Hematopoietic multipotent progenitor cell treated with erythropoietin and hydrocortisone succinate and interleukin-3 and kit ligand, for 15 days (in vitro differentiated cells): ENCODE results near the gene NR5A1.

Experiments
- DNase-seq: peaks from one replicate; pipeline ENCODE4 v3.0.0-alpha.2; 2015; ENCODE audit warnings: low spot score

The NR5A1 gene

DNA sequence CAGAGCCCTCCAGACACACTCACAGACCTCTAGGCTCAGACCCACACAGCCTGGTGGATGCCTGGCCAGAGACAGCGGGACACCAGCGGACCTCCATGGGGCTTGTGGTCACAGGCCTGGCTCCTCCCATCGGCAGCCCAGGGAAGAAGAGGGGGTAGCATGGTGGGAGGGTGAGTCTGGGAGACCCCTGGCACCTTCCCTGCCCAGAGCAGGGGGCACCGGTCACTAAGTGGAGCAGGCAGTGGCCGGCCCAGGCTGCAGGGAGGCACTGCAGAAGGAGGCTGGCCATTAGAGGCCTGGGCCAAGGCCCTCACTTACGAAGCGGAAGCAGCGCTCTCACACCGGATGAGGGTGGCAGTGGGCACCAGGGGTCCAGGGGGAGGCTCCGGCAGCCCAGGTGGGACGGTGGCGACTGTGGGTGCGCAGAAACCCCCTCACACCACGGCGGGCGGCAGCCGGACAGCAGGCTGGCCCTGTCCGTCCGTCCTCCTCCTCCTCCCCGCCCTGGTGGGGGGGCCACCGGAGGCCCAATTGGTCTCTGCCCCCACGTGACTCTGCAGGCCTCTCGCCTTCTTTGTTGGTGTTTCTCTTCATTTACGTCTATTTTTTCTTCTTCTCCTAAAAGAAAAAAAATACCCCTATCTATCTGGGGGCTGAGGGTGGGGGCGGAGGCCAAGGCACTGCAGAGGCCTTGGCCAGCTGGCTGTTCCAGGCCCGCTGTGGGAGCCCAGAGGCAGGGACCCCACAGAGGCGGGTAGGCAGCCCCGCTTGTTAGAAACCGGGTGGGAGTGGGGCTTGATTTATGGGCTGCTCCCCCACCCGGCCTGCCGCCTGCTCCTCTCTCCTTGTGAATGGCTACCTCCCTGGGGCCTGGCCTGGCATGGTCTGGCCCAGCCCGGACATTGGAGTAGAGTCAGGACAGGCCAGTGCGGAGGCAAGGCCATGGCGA is at the start of gene NR5A1:
NR5A1 (minus strand) TSS at position 469 of the 949 bp plus-strand sequence. CDS start 4,004 bp downstream, outside the sequence.
- DNase-seq = no peak

GRCh38 chr9:124555043-124555442 is 47.8 kb upstream of the NR5A1 start:
- no peak for DNase-seq

- DNase-seq = no peak
These were observed 46.5 kb upstream of the NR5A1 start for GRCh38 chr9:124553738-124554137.

DNA sequence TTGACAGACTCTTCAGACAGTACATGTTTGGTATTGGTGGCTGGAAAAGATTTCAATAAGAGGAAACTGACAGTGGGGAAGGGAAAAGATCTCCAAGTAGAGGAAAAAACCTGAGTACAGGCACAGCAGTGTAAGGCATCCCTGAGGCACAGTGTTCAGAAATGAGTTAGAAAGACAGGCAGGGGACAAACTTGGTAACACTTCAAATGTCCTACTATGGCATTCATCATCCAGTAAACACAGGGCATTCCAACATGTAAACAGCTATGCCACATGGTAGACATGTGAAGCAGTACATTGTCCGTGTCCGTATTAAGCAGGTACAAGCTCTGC is 45.0 kb upstream of the NR5A1 start:
- no peak for DNase-seq

DNA sequence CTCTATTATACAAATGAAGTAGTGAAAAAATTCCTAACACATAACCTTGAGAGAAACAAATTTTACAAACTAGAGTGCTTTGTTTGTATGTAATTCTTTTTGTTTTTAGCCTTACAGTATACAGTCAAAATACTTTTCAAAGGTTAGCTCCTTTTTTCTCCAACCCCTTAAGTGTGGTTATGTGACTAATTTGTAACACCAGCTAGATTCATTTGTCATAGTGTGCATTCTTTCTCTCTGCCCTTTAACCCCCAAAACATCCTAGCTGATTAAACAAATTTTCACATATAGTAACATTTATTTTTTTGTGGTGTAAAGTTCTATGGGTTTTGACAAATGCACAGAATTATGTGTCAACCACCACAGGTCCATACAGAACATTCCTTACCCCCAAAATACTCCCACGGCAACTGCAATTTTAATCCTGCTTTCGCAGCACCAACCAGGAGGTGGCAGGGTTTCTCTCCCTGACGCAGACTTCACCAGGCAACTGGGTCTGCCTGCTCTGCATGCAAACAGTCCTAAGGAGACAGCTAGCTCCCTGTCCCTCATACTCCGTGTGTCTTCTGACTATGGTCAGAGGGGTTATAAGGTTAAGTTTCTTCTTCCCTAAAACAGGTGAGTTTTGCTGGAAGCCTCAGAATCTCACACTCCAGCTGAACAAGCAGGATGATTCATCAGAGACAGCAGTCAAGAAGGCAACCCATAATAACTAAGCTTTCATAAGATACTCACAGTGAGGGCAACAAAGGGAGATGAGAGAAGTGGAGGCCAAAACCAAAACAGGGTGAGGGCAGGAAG is 44.5 kb upstream of the NR5A1 start:
- no peak for DNase-seq

GRCh38 chr9:124550072-124550471 is 42.9 kb upstream of the NR5A1 start:
- no peak for DNase-seq

GRCh38 chr9:124549016-124549415 is 41.8 kb upstream of the NR5A1 start:
- no peak for DNase-seq

- no peak for DNase-seq
These were observed 37.3 kb upstream of the NR5A1 start for GRCh38 chr9:124544535-124544934.

DNA sequence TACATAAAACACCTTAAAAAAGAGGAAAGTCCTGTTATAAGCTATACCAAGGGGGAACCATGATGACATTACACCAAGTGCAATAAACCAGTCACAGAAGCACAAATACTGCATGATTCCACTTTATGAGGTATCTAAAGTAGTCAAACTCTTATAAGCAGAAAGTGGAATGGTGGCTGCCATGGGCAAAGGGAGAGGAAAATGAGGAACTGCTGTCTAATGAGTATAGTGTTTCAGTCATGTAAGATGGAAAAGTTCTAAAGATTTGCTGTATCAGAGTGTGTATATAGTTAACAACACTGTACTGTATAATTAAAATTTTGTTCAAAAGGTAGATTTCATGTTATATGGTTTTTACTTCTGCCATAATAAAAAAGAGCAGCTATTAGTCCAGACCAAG is 34.6 kb upstream of the NR5A1 start:
- no peak for DNase-seq

DNA sequence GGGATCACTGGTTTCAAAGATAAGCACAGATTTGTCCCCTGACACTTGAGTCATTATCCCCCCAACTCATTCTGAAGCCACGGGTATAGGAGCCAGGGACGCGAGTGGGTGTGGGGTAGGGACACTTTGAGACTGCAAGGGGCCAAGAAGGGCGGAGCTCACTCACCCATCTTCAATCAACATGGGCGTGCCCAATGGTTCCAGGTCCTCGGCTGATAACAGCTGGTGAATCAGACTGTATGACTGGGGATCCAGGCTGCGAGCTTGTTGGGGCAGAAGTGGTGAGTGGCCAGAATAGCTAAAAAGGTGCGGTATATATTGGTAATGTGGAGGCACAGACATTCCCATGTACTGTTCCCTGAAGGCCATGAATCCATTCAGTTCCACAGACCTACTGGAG is 30.7 kb upstream of the NR5A1 start:
- peak; percentile 54 for DNase-seq

DNA sequence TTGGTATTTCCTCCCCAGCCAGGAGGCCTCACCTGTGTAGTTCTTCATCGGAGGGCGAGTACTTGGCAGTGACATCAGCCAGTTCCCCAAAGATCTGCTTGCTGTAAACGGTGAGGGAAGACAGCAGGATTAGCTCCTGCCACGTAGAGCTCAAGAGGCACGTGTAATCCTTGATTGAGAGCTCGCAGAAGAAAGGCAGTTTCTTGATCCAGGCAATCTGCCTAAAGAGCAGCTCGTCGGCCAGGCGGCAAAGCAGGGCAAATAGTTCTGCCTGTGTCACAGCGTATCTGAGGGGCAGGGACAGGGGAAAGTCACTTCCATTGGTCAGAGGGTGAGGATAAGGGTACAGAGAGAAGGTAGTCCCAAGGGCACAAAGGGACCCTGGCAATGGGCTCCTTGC is 28.6 kb upstream of the NR5A1 start:
- no peak for DNase-seq

GRCh38 chr9:124532897-124533296 is 25.7 kb upstream of the NR5A1 start:
- no peak for DNase-seq

DNA sequence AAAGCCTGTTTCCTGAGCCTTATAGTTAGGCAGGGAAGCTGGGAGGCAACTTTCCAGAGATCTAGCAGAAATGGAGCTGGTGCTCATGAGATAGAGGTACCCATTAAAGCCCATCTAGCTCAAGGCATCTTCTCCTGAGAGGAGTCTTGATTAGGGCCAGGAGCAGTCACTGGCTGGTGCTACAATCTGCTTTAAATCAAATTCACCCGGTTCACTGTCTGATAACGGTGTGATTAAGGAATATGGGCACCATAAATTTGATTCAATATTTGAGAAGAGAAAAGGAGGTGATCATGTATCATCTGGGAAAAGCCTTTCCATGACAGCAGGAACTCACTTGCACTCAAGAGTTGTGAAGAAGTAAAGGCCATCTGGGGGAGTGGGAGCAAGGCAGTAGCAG is 23.9 kb upstream of the NR5A1 start:
- no peak for DNase-seq

DNA sequence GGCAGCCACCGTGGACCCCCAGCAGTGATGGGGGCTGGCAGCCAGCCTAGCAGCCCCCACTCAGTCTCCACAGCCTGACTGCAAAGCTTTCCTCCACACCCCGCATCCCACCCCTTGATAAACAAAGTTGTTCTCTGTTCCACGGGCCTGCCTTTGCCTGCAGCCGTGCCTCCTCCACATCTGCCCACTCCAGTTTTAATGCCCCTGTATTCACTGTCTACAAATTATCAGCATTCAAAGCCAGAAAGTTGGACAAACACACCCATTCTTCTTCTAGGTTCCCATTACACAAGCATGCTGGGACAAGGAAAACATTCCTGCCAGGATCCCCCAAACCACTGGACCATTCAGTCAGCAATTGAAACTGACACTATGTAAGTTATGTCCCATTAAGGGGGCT is 23.0 kb upstream of the NR5A1 start:
- DNase-seq = no peak

- no peak for DNase-seq
These were observed 20.6 kb upstream of the NR5A1 start for GRCh38 chr9:124527781-124528180.

GRCh38 chr9:124526174-124526573 is 19.0 kb upstream of the NR5A1 start:
- no peak for DNase-seq

- no peak for DNase-seq
These were observed 15.2 kb upstream of the NR5A1 start for GRCh38 chr9:124522121-124523098.

DNA sequence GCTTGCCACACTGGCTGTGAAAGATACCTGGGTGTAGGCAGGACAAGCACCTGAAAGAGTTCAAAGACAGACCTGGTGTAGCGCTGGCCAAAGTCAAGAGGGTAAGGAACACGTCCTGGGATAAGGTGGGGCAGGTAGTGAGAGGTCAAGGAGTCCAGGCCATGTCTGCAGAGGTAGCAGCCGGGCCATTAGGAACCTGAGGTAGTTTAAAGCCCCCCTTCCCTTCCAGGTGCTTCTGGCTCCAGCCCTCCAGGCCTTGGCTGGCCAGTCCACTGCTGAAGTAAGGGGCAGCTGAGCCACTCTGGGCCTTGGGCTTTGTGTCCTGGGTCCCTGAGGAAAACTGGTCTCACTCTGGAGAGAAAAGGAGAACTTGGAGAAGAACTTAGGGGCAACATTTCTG is 13.9 kb upstream of the NR5A1 start:
- DNase-seq = no peak

- no peak for DNase-seq
These were observed 13.0 kb upstream of the NR5A1 start for GRCh38 chr9:124520206-124520596.

DNA sequence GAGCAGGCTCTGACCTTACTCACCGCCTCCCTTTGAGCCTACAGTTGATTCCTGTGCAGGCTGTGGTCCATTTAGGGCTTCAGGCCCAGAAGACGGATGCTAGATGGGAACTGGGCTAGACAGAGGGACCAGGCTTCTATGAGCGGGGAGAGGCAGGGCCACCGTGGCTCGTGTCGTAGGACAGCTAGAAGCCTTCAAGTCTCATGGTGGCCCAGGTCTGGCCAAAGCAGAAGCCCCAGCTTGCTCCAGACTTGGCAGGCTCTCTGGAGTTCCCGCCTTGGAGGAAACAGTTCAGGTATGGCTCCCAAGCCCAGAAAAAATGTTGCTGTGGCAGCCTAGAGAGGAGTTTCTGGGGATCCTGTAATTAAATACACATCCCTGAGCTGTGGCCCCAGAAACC is 10.9 kb upstream of the NR5A1 start:
- no peak for DNase-seq

DNA sequence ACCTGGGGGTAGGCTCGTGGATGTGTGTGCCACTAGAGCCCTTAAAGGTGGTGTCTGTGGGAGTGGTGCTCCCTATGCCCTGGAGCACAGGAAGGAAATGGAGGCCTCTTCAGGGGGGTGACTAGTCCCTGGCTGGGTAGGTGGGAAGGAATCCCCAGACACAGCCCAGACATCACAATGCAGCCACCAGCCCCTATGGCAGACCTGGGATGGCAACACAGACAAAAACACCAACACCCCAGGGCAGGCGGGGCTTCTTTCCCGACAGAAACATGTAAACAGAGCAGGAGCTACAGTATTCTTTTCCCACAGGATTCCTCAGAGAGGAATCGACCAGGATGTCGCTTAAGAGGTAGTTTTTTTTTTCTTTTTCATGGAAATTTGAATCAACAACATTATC is 10.4 kb upstream of the NR5A1 start:
- DNase-seq = no peak

- DNase-seq = no peak
These were observed 7.7 kb upstream of the NR5A1 start for GRCh38 chr9:124514874-124515273.
